NCI-H1092 treated with DMSO at 0.1 percent for 48 hours (cell line): ENCODE measurements around the gene HAGHL.

ENCODE experiments used
- DNase-seq: peaks from one replicate; lab custom pipeline; 2025; lab: John Stamatoyannopoulos, UW

The HAGHL gene

DNA sequence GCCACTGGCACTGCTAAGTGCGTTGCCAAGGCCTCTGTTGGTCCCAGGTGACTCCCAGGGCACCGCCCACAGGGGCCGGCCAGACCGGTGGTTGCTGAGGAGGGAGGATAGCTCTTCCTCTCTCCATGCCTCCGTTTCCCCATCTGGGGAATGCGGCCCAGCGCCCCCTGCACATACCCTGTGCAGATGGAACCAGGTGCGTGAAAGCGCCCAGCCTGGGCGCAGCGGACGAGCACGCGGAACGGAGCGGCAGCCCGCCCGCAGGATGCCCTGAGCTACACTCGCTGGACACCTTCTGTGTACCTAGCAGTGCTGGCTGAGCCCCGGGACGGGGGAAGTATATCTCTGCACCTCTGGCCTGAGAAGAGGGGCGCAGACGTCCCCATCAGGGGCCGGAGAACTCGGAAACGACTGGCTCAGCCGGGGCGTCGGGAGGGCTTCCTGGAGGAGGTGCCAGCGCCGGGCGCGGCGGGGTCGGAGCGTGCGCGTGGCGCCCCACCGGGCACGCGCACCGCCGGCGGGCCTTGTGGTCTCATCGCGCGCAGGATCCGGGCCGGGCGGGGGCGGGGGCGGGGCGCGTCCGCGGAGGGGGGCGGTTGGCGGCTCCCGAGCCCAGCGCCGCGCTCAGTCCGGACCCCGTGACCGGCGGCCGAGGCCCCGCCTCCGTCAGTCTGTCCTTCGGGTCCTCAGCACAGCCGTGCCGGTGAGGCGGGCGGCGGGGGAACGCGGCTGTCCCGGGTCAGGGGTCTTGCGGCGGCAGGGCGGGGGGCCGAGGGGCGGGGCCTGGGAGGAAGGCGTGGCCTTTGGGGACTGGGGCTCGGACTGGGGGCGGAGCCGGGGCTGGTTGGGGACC lies at the start of gene HAGHL, which contains the start of gene CCDC78:
Gene HAGHL, plus strand, starts transcription at position 669 of the 853 bp plus-strand sequence. CDS start 404 bp downstream, outside the sequence.
Gene CCDC78, minus strand, starts transcription at position 6 of the 853 bp plus-strand sequence. CDS start 76 bp downstream, outside the sequence.
- DNase-seq = no peak

- DNase-seq = no peak
These were observed 49.4 kb upstream of the HAGHL start for GRCh38 chr16:677316-678190.

DNA sequence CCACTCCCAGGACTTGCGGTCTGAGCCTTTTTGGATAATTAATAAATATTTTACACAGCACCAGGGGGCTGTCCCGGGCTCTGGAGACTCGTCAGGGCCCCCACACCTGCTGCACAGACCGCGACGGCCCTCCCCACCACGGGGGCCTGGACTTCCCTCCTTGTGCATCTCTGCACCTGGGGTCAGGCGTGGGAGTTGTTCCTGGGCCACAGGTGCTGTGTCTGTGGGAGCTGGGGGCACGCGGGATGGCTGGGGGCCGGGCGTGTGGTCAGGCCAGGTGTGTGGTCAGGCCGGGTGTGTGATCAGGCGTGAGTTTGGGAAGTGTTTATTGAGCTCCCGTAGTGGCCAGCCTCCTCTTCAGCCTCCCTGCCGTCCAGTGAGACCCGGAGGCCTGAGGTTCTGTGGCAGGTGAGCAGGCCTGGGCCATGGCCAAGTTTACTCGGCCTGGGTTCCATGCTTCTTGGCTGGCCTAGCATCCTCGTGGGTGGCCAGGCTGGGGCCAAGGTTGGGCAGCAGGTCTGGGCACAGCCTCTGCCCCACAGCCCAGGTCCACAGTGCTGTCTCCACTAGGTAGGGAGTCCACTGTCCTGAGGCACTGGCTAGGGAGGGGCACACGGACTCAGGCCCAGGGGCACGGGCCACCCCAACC lies 48.6 kb upstream of the HAGHL start:
- DNase-seq = no peak

DNA sequence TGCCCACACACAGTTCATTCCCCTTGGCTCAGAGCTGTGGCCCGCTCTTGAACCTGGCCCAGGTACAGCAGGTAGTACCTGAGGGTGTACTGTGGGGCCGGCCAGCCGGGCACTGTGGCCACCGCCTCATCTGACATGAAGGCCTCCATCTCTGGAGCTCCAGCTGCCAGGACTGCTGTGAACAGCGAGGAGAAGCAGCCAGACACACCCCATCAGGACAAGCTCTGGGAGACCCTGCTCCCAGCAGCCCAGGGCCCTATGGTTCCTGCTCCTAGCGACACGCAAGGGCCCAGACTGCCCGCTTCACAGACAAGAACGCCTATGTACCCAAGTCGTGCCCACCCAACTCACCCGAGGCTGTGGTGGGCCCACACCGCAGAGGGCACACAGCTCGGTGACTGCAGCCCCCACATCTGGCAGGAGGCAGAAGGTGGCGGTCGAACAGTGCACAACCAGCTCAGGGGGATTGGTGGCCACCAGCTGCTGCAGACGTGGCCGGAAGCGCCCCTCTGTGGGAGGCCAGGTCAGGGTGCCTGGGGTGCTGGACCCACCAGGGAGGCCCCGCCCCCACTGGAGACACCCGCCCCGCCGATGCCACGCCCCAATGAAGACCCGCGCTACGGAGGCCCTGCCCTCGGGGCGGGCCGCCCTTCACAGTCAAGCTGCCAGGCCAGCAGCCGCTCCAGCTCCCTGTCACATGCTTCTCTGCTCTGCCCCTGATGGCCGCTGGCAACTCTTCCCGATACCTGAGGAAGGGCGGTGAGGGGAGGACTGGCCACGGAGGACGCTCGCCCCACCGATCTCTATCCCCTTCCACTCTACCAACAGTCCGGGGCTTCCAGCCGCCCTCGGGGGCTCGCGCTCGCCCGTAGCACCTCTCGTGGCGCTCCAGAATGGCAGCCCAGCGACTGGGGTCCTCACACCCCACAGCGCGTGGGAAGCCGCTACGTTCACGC lies 47.8 kb upstream of the HAGHL start:
- peak; percentile 77 for DNase-seq

GRCh38 chr16:679814-680624 lies 46.9 kb upstream of the HAGHL start, which contains the start of gene STUB1:
Gene STUB1, plus strand, starts transcription at chr16:680410. Its CDS starts 116 bp downstream, at chr16:680526.
- DNase-seq = peak; percentile 88

- DNase-seq = no peak
These were observed 46.3 kb upstream of the HAGHL start for GRCh38 chr16:680625-680945.

DNA sequence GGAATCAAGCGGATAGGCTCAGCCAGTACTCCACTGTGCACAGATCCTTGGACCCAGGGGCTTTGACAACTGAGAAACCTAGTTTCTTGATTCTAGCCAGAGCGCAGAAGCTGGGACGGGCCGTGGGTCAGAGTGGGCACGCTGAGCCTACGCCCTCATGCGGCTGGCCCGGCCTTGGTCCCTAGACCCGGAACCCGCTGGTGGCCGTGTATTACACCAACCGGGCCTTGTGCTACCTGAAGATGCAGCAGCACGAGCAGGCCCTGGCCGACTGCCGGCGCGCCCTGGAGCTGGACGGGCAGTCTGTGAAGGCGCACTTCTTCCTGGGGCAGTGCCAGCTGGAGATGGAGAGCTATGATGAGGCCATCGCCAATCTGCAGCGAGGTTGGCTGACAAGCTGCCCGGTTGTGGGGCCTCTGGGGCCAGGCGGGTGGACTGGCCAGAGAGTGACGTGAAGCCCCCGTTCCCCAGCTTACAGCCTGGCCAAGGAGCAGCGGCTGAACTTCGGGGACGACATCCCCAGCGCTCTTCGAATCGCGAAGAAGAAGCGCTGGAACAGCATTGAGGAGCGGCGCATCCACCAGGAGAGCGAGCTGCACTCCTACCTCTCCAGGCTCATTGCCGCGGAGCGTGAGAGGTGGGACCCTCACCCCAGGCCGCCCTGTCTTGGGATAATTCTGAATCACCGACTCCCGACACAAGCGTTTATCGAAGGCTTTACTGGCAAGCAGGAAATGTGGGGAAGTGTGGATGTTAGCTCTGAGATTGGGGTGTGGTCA lies 45.8 kb upstream of the HAGHL start:
- DNase-seq = no peak

DNA sequence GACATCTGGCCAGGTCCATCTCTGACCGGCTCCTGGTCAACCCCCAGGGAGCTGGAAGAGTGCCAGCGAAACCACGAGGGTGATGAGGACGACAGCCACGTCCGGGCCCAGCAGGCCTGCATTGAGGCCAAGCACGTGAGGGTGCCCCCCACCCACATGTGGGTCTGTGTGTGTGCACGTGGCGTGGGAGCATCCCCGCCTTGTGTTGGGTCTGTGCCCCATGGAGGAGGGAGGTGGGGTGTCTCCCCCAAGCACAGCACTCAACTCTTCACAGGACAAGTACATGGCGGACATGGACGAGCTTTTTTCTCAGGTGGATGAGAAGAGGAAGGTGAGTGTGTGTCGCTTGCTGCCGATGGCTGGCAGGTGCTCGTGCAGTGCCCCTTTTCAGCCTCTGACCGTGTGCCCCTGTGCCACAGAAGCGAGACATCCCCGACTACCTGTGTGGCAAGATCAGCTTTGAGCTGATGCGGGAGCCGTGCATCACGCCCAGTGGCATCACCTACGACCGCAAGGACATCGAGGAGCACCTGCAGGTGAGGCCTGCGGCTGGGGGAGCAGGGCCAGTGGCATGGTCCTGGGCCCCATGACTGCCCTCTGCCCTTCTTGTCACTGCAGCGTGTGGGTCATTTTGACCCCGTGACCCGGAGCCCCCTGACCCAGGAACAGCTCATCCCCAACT lies 45.0 kb upstream of the HAGHL start:
- no peak for DNase-seq

DNA sequence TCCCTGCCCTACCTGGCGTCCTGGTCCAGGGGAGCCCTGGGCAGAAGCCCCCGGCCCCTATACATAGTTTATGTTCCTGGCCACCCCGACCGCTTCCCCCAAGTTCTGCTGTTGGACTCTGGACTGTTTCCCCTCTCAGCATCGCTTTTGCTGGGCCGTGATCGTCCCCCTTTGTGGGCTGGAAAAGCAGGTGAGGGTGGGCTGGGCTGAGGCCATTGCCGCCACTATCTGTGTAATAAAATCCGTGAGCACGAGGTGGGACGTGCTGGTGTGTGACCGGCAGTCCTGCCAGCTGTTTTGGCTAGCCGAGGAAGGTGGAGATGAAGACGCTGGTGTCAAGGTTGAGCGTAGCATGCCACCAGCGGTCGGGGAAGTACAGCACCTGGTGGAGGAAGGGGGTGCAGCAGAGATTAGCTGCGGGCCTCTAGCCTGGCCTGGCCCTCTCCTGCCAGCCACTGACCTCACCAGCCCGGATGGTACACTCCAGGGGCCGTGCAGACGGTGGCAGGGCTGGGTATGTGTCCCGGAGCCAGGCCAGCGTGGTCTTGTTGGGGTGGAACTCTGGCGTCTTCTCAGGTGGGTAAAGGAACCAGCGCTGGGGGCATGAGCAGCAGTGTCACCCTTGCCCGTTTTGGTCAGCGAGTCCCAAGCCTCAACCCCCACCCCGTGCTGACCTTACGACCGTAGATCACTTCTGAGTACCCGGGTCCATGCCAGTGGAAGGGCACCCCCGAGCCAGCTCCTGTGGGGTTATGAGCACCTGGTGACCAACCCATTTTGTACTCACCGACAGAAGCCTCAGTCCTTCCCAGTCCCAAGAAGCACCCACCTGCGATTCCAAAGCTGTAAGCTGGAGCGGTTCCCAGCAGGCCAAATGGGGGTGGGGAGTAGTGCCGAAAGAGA lies 44.2 kb upstream of the HAGHL start:
- no peak for DNase-seq

DNA sequence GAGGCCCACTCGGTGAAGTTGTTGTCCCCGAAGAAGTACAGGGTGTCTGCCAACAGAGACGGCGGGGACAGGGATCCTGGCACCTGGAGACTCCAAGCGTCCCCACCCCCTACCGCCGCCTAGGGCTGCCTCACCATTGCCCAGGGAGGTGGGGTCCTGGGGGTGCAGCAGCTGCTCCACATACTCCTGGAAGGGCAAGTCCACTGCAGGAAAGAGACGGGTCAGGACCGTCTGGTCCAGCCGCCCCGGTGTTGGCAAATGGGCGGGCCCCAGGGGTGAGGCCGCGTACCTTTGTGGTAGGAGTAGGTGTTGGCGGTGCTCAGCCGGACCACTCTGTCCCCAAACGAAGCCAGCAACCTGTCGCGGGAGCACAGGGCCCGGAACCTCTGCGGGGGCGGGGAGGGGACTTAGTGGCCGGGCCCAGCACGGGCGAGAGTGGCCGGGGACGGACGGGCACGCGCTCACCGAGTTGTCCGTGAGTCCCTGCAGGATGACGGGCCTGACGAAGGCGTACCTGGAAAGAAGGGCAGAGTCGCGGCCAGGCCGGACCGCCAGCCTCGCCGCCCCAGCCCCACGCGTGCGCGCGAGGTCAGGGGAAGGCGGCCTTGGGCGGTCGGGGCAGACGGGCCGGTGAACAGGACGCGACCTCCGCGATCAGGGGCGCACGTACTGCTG lies 43.4 kb upstream of the HAGHL start:
- DNase-seq = no peak

DNA sequence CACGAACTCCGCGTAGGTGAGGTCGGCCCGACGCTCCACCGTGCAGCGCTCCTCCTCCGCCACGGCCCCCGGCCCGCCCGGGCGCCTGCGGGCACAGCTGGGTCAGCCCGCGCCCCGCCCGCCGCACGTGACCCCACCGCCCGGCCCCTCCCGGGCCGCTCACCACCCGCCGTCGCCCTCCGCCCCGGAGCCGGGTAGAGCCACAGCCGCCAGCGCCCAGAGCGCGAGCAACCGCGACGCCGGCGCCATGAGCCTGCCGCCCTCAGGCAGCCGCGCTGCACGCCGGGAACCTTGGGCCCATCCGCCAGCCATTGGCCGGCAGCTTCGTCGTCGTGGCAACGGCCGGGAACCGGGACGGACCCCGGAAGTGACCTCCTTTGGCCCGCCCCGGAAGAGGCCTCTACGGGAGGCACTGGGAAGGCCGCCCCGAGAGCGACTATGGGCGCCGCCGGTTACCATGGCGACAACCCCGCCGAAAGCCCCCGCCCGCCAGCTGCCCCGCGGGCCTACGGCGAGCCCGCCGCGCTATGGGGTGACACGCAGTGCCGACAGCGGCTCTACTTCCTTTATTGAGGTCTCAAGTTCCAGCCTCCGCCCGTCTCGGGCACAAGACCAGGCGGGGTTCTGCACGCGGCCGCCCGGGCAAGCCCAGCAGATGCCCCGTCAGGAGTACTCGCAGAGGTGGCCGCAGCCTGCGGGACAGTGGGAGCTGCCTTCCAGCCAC lies 42.7 kb upstream of the HAGHL start, which contains the start of gene JMJD8:
Gene JMJD8, minus strand, starts transcription at position 264 of the 724 bp plus-strand sequence. Its CDS starts 15 bp downstream, at position 249.
- peak; percentile 96 for DNase-seq

DNA sequence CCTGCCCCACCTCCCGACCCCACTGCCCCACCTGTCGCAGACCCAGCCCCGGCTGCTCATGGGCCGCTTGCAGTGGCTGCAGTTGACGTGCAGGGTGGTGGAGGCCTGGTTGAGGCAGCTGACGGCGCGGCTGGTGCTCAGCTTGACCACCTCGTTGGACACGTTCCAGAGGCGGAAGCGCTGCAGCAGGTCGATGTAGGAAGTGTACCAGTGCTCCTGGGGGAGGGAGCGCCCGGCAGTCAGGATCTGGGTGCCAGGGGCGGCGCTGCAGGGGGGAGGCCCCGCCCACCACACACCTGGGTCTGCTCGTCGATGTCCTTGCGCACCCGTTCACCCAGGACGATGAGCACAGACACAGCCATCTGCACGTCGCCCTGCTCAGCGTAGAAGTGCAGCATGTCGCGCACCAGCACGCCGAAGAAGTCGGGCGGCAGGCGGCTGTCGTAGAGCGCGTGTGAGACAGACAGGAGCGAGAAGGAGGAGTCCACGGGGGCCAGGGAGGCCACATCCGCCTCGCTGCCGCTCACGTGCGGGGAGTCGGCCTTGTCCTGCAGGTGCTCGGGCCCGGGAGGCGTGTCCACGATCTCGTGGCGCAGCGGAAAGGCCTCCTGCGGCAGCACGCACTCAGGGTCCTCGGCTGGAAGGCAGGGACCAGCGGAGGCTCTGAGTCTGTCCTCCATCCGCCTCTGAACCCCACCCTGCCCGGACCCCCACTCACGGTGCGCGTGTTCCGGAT lies 41.8 kb upstream of the HAGHL start:
- peak; percentile 52 for DNase-seq

- DNase-seq = no peak
These were observed 40.9 kb upstream of the HAGHL start for GRCh38 chr16:685967-686366.

DNA sequence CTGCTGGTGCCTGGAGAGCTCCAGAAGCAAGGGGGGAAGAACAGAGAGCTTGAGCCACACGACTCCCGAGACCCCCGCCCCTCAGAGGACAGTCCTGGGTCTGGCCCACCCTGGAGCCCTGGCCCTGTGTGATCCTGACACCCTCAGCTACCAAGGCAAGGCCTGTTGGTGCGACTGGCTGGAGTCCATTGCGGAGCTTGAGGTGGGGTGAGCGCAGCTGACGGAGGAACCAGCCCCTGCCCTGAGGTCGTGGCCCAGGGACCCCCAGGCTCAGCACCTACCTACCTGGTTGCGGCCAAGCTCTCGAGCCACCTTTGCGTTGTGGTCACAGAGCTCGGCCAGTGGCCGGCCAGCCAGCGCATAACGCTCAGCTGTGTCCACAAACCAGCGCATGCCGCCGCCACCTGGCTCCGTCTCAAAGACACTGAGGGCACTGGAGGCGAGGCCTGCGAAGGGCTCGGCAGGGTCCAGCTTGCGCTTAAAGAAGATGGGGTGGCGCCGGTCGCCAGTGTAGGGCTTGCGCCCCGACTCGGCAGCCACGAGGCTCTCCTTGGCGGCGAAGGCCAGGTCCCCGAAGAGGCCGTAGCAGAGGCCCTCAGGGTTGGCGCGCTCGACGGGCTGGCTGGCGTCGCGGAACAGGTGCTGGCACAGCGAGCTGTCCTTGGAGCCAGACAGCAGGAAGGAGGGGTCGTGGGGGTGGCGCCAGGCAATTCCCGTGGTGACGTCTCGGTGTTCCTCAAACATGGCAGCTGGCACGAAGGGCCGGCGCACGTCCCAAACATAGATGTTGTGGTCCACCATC lies 40.2 kb upstream of the HAGHL start:
- DNase-seq = no peak

DNA sequence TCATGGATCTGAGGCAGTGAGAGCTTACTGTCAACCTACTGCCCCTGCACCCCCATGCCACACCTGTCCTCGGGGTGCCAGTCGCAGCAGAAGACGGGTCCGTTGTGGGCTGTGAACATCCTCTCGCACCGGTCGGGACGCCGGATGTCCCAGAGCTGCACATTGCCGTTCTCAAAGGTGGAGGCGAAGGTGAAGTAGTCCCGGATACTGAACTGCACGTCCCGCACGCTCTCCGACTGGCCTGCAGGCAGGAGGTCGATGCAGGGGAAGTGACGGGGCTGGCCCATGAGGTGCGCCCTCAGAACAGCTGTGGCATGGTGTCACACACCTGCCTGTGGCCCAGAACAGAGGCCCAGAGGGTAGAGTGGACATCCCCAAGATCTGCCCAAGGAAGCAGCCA lies 39.4 kb upstream of the HAGHL start:
- no peak for DNase-seq
